Neural progenitor cell (in vitro differentiated cells): ENCODE data around the gene NIN. TPM values are rescaled to one million over a fixed set of nuclear protein-coding genes. Genes with fewer than 3 reads are reported as not detected.
"Not testable (repeated sequence)": the region's sequence is repeated elsewhere in the genome, so short reads cannot be mapped to it uniquely, and the experiment has no call there.

ENCODE experiments used
- DNase-seq: peaks from one replicate; pipeline ENCODE4 v3.0.0-alpha.2; 2016; ENCODE audit warnings: low spot score
- H2AFZ ChIP-seq: fragments of 200-600 bp; sonication (generic); replicated peaks from 2 replicates; pipeline ENCODE4 v1.6.1; 2016; ENCODE audit warnings: antibody characterized with exemption
- H3F3A ChIP-seq: fragments of 200-600 bp; sonication (generic); 2 replicates; pipeline ENCODE4 v1.6.1; 2016; ENCODE audit warnings: antibody characterized with exemption, low read depth
- H3K27ac ChIP-seq: fragments of 200-600 bp; sonication (generic); 2 replicates; pipeline ENCODE4 v1.5.1; 2016; ENCODE audit warnings: mild to moderate bottlenecking
- H3K27me3 ChIP-seq: fragments of 200-600 bp; sonication (generic); 2 replicates; pipeline ENCODE4 v1.6.1; 2016; ENCODE audit warnings: mild to moderate bottlenecking, moderate library complexity
- H3K36me3 ChIP-seq: fragments of 200-600 bp; sonication (generic); 2 replicates; pipeline ENCODE4 v1.5.1; 2016
- H3K4me1 ChIP-seq: fragments of 200-600 bp; sonication (generic); 2 replicates; pipeline ENCODE4 v1.6.1; 2016; ENCODE audit warnings: mixed run types
- H3K4me2 ChIP-seq: fragments of 200-600 bp; sonication (generic); 2 replicates; pipeline ENCODE4 v1.6.1; 2016
- H3K4me3 ChIP-seq: fragments of 200-600 bp; sonication (generic); 2 replicates; pipeline ENCODE4 v1.5.1; 2016
- H3K79me2 ChIP-seq: fragments of 200-600 bp; sonication (generic); 2 replicates; pipeline ENCODE4 v1.6.1; 2016; ENCODE audit warnings: low read depth
- H3K9ac ChIP-seq: fragments of 200-600 bp; sonication (generic); 2 replicates; pipeline ENCODE4 v1.6.1; 2016
- H3K9me3 ChIP-seq: fragments of 200-600 bp; sonication (generic); 2 replicates; pipeline ENCODE4 v1.5.1; 2016; ENCODE audit warnings: low read depth
- H4K20me1 ChIP-seq: fragments of 200-600 bp; sonication (generic); 2 replicates; pipeline ENCODE4 v1.6.1; 2016; ENCODE audit warnings: low read depth
- H3K27ac Mint-ChIP-seq: 3 replicates; pipeline ENCODE4 v1.8.0; 2021; ENCODE audit warnings: mixed read lengths
- H3K27me3 Mint-ChIP-seq: 2 replicates; pipeline ENCODE4 v1.8.0; 2022; ENCODE audit warnings: low read depth, mild to moderate bottlenecking, inconsistent platforms, moderate library complexity, mixed read lengths; ENCODE audit not compliant: insufficient read depth
- H3K36me3 Mint-ChIP-seq: 3 replicates; pipeline ENCODE4 v1.8.0; 2021; ENCODE audit warnings: mixed read lengths
- H3K4me1 Mint-ChIP-seq: 3 replicates; pipeline ENCODE4 v1.8.0; 2021; ENCODE audit warnings: mixed read lengths
- H3K4me3 Mint-ChIP-seq: 3 replicates; pipeline ENCODE4 v1.8.0; 2021; ENCODE audit warnings: mild to moderate bottlenecking, moderate library complexity, mixed read lengths
- H3K9me3 Mint-ChIP-seq: 3 replicates; pipeline ENCODE4 v1.8.0; 2020; ENCODE audit warnings: mixed read lengths
- EZH2 ChIP-seq: fragments of 200-600 bp; sonication (generic); IDR thresholded peaks from 2 replicates; pipeline ENCODE4 v1.6.1; 2017; ENCODE audit warnings: antibody characterized with exemption, mild to moderate bottlenecking, moderate library complexity
- EZH2phosphoT487 ChIP-seq: fragments of 200-600 bp; sonication (generic); IDR thresholded peaks from 2 replicates; pipeline ENCODE4 v1.6.1; 2017; ENCODE audit warnings: antibody characterized with exemption
- total RNA-seq: library from RNA; depleted of rRNA; stranded (reverse); fragments of >200 nt; gene quantifications from 2 replicates; pipeline ENCODE4 v1.2.3, GENCODE V29; 2015; ENCODE audit warnings: low replicate concordance
- TF ChIP-seq, protein P1 (sequence below): fragments of 200-600 bp; sonication (generic); IDR thresholded peaks from 2 replicates; pipeline ENCODE4 v1.5.1; 2017; ENCODE audit warnings: antibody characterized with exemption, mild to moderate bottlenecking

Gene NIN
- total RNA-seq, 1 donor from 2014 or later, result 49.0 TPM

DNA sequence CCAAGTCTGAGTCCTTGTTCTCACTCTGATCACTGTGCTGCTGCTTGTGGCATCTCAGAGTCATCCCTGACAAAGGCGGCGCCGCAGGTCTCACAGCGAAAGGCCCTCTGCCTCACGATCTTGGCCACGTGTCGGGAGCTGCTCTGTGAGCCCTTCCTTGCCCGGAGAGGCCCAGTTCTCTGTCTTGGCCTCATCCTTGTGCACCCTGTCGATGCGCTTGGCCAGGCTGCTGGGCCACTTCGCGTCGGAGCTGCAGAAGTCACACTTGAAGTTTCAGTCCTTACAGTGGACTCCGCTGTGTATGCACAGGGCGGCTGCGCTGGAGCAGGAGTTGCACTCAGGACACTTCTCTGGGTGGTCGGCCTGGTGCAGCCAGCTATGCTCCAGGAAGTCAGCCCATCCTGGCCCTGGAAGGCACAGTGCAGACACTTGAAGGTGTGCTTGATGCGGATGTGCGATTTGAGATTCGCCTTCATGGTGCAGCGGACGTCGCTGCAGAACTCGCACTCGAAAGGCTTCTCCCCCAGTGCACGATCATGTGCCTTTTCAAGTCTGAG, 126.4 kb downstream of the NIN start:
- Histone ChIP-seq H2AFZ (no peak overlapping the region), H3K9me3 (no peaks in the 10 kb centered on the region), H3K4me3 (no peak overlapping the region), H3K36me3 (no peaks in the 10 kb centered on the region), H3K9ac (no peak overlapping the region), H3K27ac (no peak overlapping the region), H3K4me1 (no peaks in the 10 kb centered on the region), H3K27me3 (no peaks in the 10 kb centered on the region), H3K4me2 (no peak overlapping the region), H3K79me2 (no peaks in the 10 kb centered on the region), H3F3A (no peaks in the 10 kb centered on the region), H4K20me1 (no peaks in the 10 kb centered on the region)
- Mint-ChIP-seq H3K27me3 (no peaks in the 10 kb centered on the region), H3K27ac (no peak overlapping the region), H3K4me3 (no peak overlapping the region), H3K9me3 (peaks cover 8% of the 10 kb centered on the region), H3K36me3 (no peaks in the 10 kb centered on the region), H3K4me1 (no peaks in the 10 kb centered on the region)
- DNase-seq, result no peak
- TF ChIP-seq EZH2phosphoT487, result no peak
- no peak for TF ChIP-seq EZH2
- TF ChIP-seq, protein P1, sequence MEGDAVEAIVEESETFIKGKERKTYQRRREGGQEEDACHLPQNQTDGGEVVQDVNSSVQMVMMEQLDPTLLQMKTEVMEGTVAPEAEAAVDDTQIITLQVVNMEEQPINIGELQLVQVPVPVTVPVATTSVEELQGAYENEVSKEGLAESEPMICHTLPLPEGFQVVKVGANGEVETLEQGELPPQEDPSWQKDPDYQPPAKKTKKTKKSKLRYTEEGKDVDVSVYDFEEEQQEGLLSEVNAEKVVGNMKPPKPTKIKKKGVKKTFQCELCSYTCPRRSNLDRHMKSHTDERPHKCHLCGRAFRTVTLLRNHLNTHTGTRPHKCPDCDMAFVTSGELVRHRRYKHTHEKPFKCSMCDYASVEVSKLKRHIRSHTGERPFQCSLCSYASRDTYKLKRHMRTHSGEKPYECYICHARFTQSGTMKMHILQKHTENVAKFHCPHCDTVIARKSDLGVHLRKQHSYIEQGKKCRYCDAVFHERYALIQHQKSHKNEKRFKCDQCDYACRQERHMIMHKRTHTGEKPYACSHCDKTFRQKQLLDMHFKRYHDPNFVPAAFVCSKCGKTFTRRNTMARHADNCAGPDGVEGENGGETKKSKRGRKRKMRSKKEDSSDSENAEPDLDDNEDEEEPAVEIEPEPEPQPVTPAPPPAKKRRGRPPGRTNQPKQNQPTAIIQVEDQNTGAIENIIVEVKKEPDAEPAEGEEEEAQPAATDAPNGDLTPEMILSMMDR, result no peak

DNA sequence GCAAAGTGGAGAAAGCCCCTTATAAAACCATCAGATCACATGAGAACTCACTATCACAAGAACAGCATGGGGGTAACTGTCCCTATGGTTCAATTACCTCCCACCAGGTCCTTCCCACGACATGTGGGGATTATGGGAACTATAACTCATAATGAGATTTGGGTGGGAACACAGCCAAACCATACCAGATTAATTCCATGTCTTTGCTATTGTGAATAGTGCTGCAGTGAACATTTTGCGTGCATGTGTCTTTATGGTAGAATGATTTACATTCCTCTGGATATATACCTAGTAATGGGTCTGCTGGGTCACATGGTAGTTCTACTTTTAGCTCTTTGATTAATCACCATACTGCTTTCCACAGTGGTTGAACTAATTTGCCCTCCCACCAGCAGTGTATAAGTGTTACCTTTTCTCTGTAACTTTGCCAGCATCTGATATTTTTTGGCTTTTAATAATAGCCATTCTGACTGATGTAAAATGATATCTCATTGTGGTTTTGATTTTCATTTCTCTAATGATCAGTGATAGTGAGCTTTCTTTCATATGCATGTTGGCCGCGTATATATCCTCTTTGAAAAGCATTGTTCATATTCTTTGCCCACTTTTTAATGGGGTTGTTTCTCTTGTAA, 133.2 kb downstream of the NIN start:
- no peaks in the 10 kb centered on the region for H3K9me3 ChIP-seq
- H3F3A ChIP-seq, result no peaks in the 10 kb centered on the region
- H3K27ac Mint-ChIP-seq, result no peak overlapping the region
- H3K9ac ChIP-seq, result no peak overlapping the region
- H3K36me3 Mint-ChIP-seq, result no peaks in the 10 kb centered on the region
- TF ChIP-seq EZH2 (no peak), EZH2phosphoT487 (no peak)
- TF ChIP-seq, protein P1, result no peak
- H3K4me1 ChIP-seq, result no peaks in the 10 kb centered on the region
- no peaks in the 10 kb centered on the region for H3K36me3 ChIP-seq
- H3K79me2 ChIP-seq, result no peaks in the 10 kb centered on the region
- no peak overlapping the region for H2AFZ ChIP-seq
- H3K4me3 Mint-ChIP-seq, result no peak overlapping the region
- peaks cover 4% of the 10 kb centered on the region for H3K27me3 Mint-ChIP-seq
- no peak overlapping the region for H3K4me3 ChIP-seq
- H3K4me1 Mint-ChIP-seq, result no peaks in the 10 kb centered on the region
- no peaks in the 10 kb centered on the region for H3K27me3 ChIP-seq
- no peak for DNase-seq
- H3K9me3 Mint-ChIP-seq, result peaks cover 30% of the 10 kb centered on the region
- H3K27ac ChIP-seq, result no peak overlapping the region
- H3K4me2 ChIP-seq, result no peak overlapping the region
- no peaks in the 10 kb centered on the region for H4K20me1 ChIP-seq

DNA sequence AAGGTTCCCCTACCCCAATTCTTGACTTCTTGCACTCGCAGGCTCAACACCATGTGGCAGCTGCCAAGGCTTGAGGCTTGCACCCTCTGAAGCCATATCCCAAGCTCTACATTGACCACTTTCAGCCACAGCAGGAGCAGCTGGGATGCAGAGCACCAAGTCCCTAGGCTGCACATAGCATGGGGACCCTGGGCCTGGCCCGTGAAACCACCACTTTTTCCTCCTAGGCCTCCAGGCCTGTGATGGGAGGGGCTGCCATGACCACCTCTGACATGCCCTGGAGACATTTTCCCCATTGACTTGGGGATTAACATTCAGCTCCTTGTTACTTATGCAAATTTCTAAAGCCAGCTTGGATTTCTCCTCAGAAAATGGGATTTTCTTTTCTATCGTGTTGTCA, 136.7 kb downstream of the NIN start:
- not testable (repeated sequence) for H3K79me2 ChIP-seq, H3K27ac ChIP-seq, H3K36me3 Mint-ChIP-seq, H4K20me1 ChIP-seq, H3F3A ChIP-seq, H3K4me2 ChIP-seq, DNase-seq, H3K9ac ChIP-seq, H2AFZ ChIP-seq, H3K4me3 Mint-ChIP-seq, H3K4me1 ChIP-seq, H3K27me3 Mint-ChIP-seq, H3K4me1 Mint-ChIP-seq, H3K27me3 ChIP-seq, H3K4me3 ChIP-seq, H3K27ac Mint-ChIP-seq, H3K9me3 ChIP-seq, H3K36me3 ChIP-seq
- H3K9me3 Mint-ChIP-seq, result peaks cover 21% of the 10 kb centered on the region

DNA sequence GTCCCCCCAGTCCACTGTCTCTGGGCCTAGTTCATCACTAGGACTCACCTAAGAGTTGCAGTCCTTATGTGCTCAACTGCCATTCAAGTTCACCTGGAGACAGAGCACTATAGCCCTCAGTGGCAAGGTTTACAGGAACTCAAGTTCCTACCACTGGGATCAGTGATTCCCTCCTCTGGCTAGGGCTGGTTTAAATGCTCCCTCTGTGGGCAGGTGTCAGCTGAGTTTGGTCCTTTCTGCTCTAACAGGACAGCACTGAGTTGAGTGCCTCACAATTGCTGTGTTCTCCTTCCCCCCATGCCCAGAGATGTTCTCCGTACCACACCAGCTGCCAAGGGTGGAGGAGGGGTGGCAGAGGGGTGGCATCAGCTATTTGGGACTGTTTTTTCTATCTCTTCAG, 142.1 kb downstream of the NIN start:
- peaks cover 3% of the 10 kb centered on the region for H3K27me3 Mint-ChIP-seq
- Histone ChIP-seq H3K27ac (no peak overlapping the region), H3K4me2 (no peak overlapping the region), H3K36me3 (no peaks in the 10 kb centered on the region), H3K9ac (no peak overlapping the region), H4K20me1 (no peaks in the 10 kb centered on the region), H3K79me2 (no peaks in the 10 kb centered on the region), H3K27me3 (no peaks in the 10 kb centered on the region), H3K9me3 (no peaks in the 10 kb centered on the region), H3K4me3 (no peak overlapping the region), H3K4me1 (no peaks in the 10 kb centered on the region), H2AFZ (no peak overlapping the region), H3F3A (no peaks in the 10 kb centered on the region)
- H3K9me3 Mint-ChIP-seq, result peaks cover 7% of the 10 kb centered on the region
- no peak for DNase-seq
- no peak overlapping the region for H3K27ac Mint-ChIP-seq
- H3K36me3 Mint-ChIP-seq, result no peaks in the 10 kb centered on the region
- TF ChIP-seq EZH2phosphoT487, result no peak
- TF ChIP-seq, protein P1, result no peak
- no peak for TF ChIP-seq EZH2
- H3K4me1 Mint-ChIP-seq, result no peaks in the 10 kb centered on the region
- no peak overlapping the region for H3K4me3 Mint-ChIP-seq
